HEK293T (cell line): ENCODE data around the gene ARHGEF38.

ENCODE experiments used
- ELF4 ChIP-seq: fragments of 450-650 bp; IDR thresholded peaks from 2 replicates; pipeline ENCODE4 v1.6.1; 2017; ENCODE audit warnings: antibody characterized with exemption
- FOXA1 ChIP-seq: fragments of 450-650 bp; IDR thresholded peaks from 2 replicates; pipeline ENCODE4 v1.6.1; 2016; ENCODE audit warnings: mild to moderate bottlenecking
- L3MBTL2 ChIP-seq: fragments of 450-650 bp; conservative IDR thresholded peaks from 2 replicates; pipeline ENCODE4 v1.6.1; 2016; ENCODE audit warnings: mild to moderate bottlenecking
- SP1 ChIP-seq: fragments of 450-650 bp; IDR thresholded peaks from 2 replicates; pipeline ENCODE4 v1.6.1; 2017
- TARDBP ChIP-seq: fragments of 450-650 bp; IDR thresholded peaks from 2 replicates; pipeline ENCODE4 v1.6.1; 2016

DNA sequence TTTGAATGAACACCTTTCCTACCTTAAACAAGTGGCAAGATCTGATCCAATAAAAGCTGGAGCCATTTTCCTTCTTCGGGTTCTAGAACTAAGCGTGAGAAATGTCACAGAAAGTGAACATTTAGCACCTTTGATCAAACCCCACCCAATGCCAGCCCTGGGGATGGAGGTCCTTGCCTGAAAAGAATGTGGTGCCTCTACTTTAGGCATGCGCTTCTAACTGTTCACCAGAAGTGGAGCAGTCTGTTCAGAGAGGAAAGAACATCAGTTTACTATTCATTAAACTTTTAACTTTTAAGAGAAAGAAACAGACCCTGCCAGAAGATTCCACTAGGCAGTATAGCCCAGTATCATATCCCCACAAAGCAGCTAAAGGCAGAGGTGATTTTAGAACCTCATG, 80.2 kb downstream of the ARHGEF38 start:
- TF ChIP-seq SP1 (no peak), TARDBP (no peak), ELF4 (no peak), L3MBTL2 (no peak), FOXA1 (no peak)
